SK-N-SH (cell line): ENCODE results near the gene LMOD3. TPM values are rescaled to one million over a fixed set of nuclear protein-coding genes. Genes with fewer than 3 reads are reported as not detected.

Experiments
- CTCF ChIA-PET: fragments of 300-600, 350-600 bp; formaldehyde crosslinking; extraction: SDS; loops from one replicate; lab custom pipeline; 2021; lab: Yijun Ruan, JAX
- POLR2A ChIA-PET: fragments of 350-600 bp; sonication (Branson Sonifier 250); formaldehyde crosslinking; extraction: SDS; loops from one replicate; lab custom pipeline; 2020; ENCODE audit warnings: antibody characterized with exemption, inconsistent platforms; lab: Yijun Ruan, JAX
- DNase-seq: peaks from one replicate; pipeline ENCODE4 v3.0.0; 2012
- H2AFZ ChIP-seq: fragments of 200-600 bp; sonication (generic); 2 replicates; pipeline ENCODE4 v1.8.1; 2016; ENCODE audit warnings: antibody characterized with exemption, mild to moderate bottlenecking, low read depth
- H3F3A ChIP-seq: fragments of 200-600 bp; sonication (generic); replicated peaks from 2 replicates; pipeline ENCODE3; 2016; ENCODE audit warnings: antibody characterized with exemption, mild to moderate bottlenecking; ENCODE audit not compliant: insufficient read depth
- H3K27ac ChIP-seq, 2 experiments: fragments of 200-500 bp in 1 of 2; fragments of 200-600 bp in 1 of 2; sonication (Bioruptor generic) in 1 of 2; sonication (generic), shearing (Covaris generic) in 1 of 2; 2 replicates each; pipeline versions ENCODE4 v1.5.1 to v1.6.1; 2014 to 2016; ENCODE audit warnings: low read depth in 2 of 2, inconsistent platforms in 1 of 2, low read length in 1 of 2, mild to moderate bottlenecking in 1 of 2, mixed read lengths in 1 of 2
- H3K27me3 ChIP-seq: fragments of 200-600 bp; sonication (generic), shearing (Covaris generic); 2 replicates; pipeline ENCODE4 v1.6.1; 2016; ENCODE audit warnings: mixed run types; ENCODE audit not compliant: insufficient read depth
- H3K36me3 ChIP-seq, 2 experiments: fragments of 200-500 bp in 1 of 2; fragments of 200-600 bp in 1 of 2; sonication (Bioruptor generic) in 1 of 2; sonication (generic) in 1 of 2; replicated peaks in 1 of 2; 2 replicates each; pipeline versions ENCODE3 to v1.5.1; 2014 to 2016; ENCODE audit warnings: low read length in 1 of 2, mild to moderate bottlenecking in 1 of 2; ENCODE audit not compliant: insufficient read depth in 2 of 2, control insufficient read depth in 1 of 2
- H3K4me1 ChIP-seq, 2 experiments: fragments of 200-500 bp in 1 of 2; fragments of 200-600 bp in 1 of 2; sonication (Bioruptor generic) in 1 of 2; sonication (generic), shearing (Covaris generic) in 1 of 2; 2 replicates each; pipeline versions ENCODE4 v1.5.1 to v1.6.1; 2014 to 2016; ENCODE audit warnings: low read depth in 1 of 2, low read length in 1 of 2, mixed run types in 1 of 2; ENCODE audit not compliant: insufficient read depth in 2 of 2, control insufficient read depth in 1 of 2
- H3K4me2 ChIP-seq: fragments of 200-600 bp; sonication (generic), shearing (Covaris generic); 2 replicates; pipeline ENCODE4 v1.6.1; 2017; ENCODE audit warnings: mixed run types
- H3K4me3 ChIP-seq, 2 experiments: fragments of 200-500 bp in 1 of 2; fragments of 200-600 bp in 1 of 2; sonication (Bioruptor generic) in 1 of 2; sonication (generic), shearing (Covaris generic) in 1 of 2; 2 replicates each; pipeline versions ENCODE4 v1.5.1 to v1.8.1; 2014 to 2016; ENCODE audit warnings: low read depth in 2 of 2, inconsistent platforms in 1 of 2, low read length in 1 of 2, mild to moderate bottlenecking in 1 of 2, mixed read lengths in 1 of 2, moderate library complexity in 1 of 2
- H3K79me2 ChIP-seq: fragments of 200-600 bp; sonication (generic); 2 replicates; pipeline ENCODE4 v1.8.1; 2017; ENCODE audit warnings: mild to moderate bottlenecking; ENCODE audit not compliant: insufficient read depth
- H3K9ac ChIP-seq: fragments of 200-600 bp; sonication (generic); 2 replicates; pipeline ENCODE4 v1.6.1; 2017; ENCODE audit warnings: mixed run types
- H3K9me2 ChIP-seq: fragments of 200-600 bp; sonication (generic); 2 replicates; pipeline ENCODE4 v1.6.1; 2017; ENCODE audit warnings: mixed run types
- H3K9me3 ChIP-seq: fragments of 200-600 bp; sonication (generic); 2 replicates; pipeline ENCODE4 v1.6.1; 2017; ENCODE audit warnings: mixed run types, mild to moderate bottlenecking, moderate library complexity
- H4K20me1 ChIP-seq: fragments of 200-600 bp; sonication (generic); 2 replicates; pipeline ENCODE4 v1.6.1; 2017; ENCODE audit warnings: mild to moderate bottlenecking, mixed run types; ENCODE audit not compliant: insufficient read depth
- CHD2 ChIP-seq: fragments of 150-350 bp; IDR thresholded peaks from 2 replicates; pipeline ENCODE4 v1.6.1; 2018; ENCODE audit warnings: low read length; ENCODE audit not compliant: partially characterized antibody
- ELF1 ChIP-seq: IDR thresholded peaks from 2 replicates; pipeline ENCODE4 v1.4.0; 2012
- EP300 ChIP-seq, 2 experiments: IDR thresholded peaks; 2 replicates each; pipeline versions ENCODE4 v1.4.0 to v1.6.1; 2012; ENCODE audit warnings: borderline replicate concordance in 1 of 2, low read depth in 1 of 2, low read length in 1 of 2
- GABPA ChIP-seq: IDR thresholded peaks from 2 replicates; pipeline ENCODE4 v1.4.0; 2012; ENCODE audit warnings: low read depth, mild to moderate bottlenecking
- GATA2 ChIP-seq: sonication (generic); formaldehyde crosslinking; IDR thresholded peaks from 2 replicates; pipeline ENCODE4 v1.5.0; 2020; ENCODE audit warnings: mild to moderate bottlenecking, missing genetic modification reagents
- MXI1 ChIP-seq: IDR thresholded peaks from 2 replicates; pipeline ENCODE4 v1.6.1; 2012; ENCODE audit warnings: mild to moderate bottlenecking, low read depth, low read length, improper control_type of control experiment
- NFIC ChIP-seq: IDR thresholded peaks from 2 replicates; pipeline ENCODE4 v1.4.0; 2012; ENCODE audit warnings: borderline replicate concordance
- NRF1 ChIP-seq: IDR thresholded peaks from 2 replicates; pipeline ENCODE4 v1.6.1; 2012; ENCODE audit warnings: low read depth, mild to moderate bottlenecking, low read length
- POLR2AphosphoS5 ChIP-seq: IDR thresholded peaks from 2 replicates; pipeline ENCODE4 v1.6.1; 2012; ENCODE audit warnings: low read depth, low read length
- RAD21 ChIP-seq: IDR thresholded peaks from 2 replicates; pipeline ENCODE4 v1.6.1; 2012; ENCODE audit warnings: mild to moderate bottlenecking, low read length
- RCOR1 ChIP-seq: fragments of 150-350 bp; IDR thresholded peaks from 2 replicates; pipeline ENCODE4 v1.6.1; 2017; ENCODE audit warnings: antibody characterized with exemption, low read length
- RFX5 ChIP-seq: IDR thresholded peaks from 2 replicates; pipeline ENCODE4 v1.6.1; 2012; ENCODE audit warnings: mild to moderate bottlenecking, improper control_type of control experiment, low read length
- SIN3A ChIP-seq: IDR thresholded peaks from 2 replicates; pipeline ENCODE4 v1.6.1; 2012; ENCODE audit warnings: low read depth, mild to moderate bottlenecking, low read length, moderate library complexity, borderline replicate concordance
- TAF1 ChIP-seq: IDR thresholded peaks from 2 replicates; pipeline ENCODE4 v1.6.1; 2012; ENCODE audit warnings: low read depth, mild to moderate bottlenecking, low read length, moderate library complexity, borderline replicate concordance
- TEAD4 ChIP-seq: IDR thresholded peaks from 2 replicates; pipeline ENCODE4 v1.4.0; 2012; ENCODE audit warnings: mild to moderate bottlenecking, borderline replicate concordance; ENCODE audit not compliant: insufficient read depth
- whole genome bisulfite sequencing: methylation state at CpG from one replicate; pipeline ENCODE4 v1.1.6; 2017; ENCODE audit warnings: low lambda C conversion rate; 5-methylcytosine and 5-hydroxymethylcytosine counted together
- polyA plus RNA-seq, 3 experiments: library from polyadenylated mRNA; depleted of rRNA; stranded (reverse); fragments of >200 nt; gene quantifications; 2 replicates each; pipeline ENCODE4 v1.2.3, GENCODE V29; 2012
- TF ChIP-seq, protein P1 (sequence below): IDR thresholded peaks from 2 replicates; pipeline ENCODE4 v1.4.0; 2012; ENCODE audit warnings: low read depth, borderline replicate concordance
- TF ChIP-seq, protein P2 (sequence below): fragments of 200-600 bp; sonication (generic); IDR thresholded peaks from 2 replicates; pipeline ENCODE4 v1.6.1; 2017; ENCODE audit warnings: antibody characterized with exemption, mild to moderate bottlenecking, moderate library complexity

LMOD3 gene
- polyA plus RNA-seq, 1 of the 3 experiments (the other 2 are of a cell fraction) = not detected

DNA sequence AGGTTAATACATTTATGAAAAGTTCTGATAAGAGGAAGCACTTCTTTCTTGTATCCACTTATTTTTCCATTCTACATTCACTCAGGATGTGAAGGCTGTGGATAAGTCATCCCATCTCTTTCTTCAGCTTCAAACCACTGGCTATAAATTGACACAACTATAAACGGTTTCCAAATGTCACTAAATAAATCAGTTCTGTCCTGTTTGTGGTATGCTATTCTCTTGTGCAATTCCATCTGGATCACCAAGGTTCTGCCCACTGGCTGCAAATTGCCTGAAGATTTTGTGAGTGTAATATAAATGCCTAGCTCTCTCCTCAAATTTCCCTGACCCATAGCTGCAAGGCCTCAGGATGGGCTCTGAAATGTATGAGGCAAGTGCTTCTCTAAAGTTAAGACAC is 7.1 kb upstream of the LMOD3 start:
- Histone ChIP-seq H3K9me2 (no peaks in the 10 kb centered on the region), H3K4me3 (no peak overlapping the region), H3K27me3 (no peaks in the 10 kb centered on the region), H3K9me3 (no peaks in the 10 kb centered on the region), H3K36me3 (no peaks in the 10 kb centered on the region), H3K79me2 (no peaks in the 10 kb centered on the region), H3K9ac (no peak overlapping the region), H3K4me1 (no peaks in the 10 kb centered on the region), H2AFZ (no peak overlapping the region), H4K20me1 (no peaks in the 10 kb centered on the region), H3F3A (no peaks in the 10 kb centered on the region), H3K27ac (no peak overlapping the region), H3K4me2 (no peak overlapping the region)
- DNase-seq = no peak
- CTCF ChIA-PET = interaction anchor here (3.7 kb wide), 1 partner anchor 9 kb away, joined by 19 read pairs; no protein-coding TSS in a partner anchor
- 24% methylated on average over 1 of the region's 1 CpG for whole genome bisulfite sequencing
- TF ChIP-seq TEAD4 (no peak), CHD2 (no peak), POLR2AphosphoS5 (no peak), EP300 (IDR thresholded peaks at IDR 0.05; ENCODE audit: borderline replicate concordance in 1 of 2, low read depth in 1 of 2, low read length in 1 of 2) (no peak), SIN3A (no peak), MXI1 (no peak)
- TF ChIP-seq, protein P1, sequence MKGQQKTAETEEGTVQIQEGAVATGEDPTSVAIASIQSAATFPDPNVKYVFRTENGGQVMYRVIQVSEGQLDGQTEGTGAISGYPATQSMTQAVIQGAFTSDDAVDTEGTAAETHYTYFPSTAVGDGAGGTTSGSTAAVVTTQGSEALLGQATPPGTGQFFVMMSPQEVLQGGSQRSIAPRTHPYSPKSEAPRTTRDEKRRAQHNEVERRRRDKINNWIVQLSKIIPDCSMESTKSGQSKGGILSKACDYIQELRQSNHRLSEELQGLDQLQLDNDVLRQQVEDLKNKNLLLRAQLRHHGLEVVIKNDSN = no peak
- TF ChIP-seq, protein P2, sequence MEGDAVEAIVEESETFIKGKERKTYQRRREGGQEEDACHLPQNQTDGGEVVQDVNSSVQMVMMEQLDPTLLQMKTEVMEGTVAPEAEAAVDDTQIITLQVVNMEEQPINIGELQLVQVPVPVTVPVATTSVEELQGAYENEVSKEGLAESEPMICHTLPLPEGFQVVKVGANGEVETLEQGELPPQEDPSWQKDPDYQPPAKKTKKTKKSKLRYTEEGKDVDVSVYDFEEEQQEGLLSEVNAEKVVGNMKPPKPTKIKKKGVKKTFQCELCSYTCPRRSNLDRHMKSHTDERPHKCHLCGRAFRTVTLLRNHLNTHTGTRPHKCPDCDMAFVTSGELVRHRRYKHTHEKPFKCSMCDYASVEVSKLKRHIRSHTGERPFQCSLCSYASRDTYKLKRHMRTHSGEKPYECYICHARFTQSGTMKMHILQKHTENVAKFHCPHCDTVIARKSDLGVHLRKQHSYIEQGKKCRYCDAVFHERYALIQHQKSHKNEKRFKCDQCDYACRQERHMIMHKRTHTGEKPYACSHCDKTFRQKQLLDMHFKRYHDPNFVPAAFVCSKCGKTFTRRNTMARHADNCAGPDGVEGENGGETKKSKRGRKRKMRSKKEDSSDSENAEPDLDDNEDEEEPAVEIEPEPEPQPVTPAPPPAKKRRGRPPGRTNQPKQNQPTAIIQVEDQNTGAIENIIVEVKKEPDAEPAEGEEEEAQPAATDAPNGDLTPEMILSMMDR = no peak
- POLR2A ChIA-PET = no interaction called here

DNA sequence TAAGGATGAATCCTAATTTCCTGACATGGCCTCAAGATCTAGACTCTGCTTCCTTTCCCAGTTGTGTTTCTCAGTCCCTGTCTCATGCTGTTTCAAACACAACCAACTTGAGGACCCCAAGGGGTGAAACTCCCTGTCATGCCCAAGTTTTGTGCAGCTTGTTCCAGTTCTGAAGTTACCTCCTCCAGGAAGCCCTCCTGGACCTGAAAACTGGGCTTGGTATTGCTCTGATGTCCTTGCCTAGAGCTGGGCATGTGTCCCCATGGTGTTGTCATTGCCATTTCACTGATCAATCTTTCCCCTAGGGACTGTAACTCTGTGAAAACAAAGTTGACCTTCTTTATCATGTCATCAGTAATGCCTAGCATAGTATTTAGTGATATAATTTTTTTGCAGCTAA is 6.1 kb upstream of the LMOD3 start:
- no peaks in the 10 kb centered on the region for H3K36me3 ChIP-seq
- no peaks in the 10 kb centered on the region for H3K27me3 ChIP-seq
- ChIA-PET CTCF (interaction anchor here (0.8 to 1.1 kb wide), 2 partner anchors 11 to 33 kb away, joined by 3 read pairs; no protein-coding TSS in a partner anchor), POLR2A (no interaction called here)
- DNase-seq = no peak
- H3K9me3 ChIP-seq = no peaks in the 10 kb centered on the region
- H3K9ac ChIP-seq = no peak overlapping the region
- no peak overlapping the region for H2AFZ ChIP-seq
- no peak overlapping the region for H3K4me2 ChIP-seq
- H3F3A ChIP-seq = no peaks in the 10 kb centered on the region
- H3K27ac ChIP-seq = no peak overlapping the region
- no peaks in the 10 kb centered on the region for H4K20me1 ChIP-seq
- no peaks in the 10 kb centered on the region for H3K79me2 ChIP-seq
- no peaks in the 10 kb centered on the region for H3K9me2 ChIP-seq
- no peak overlapping the region for H3K4me3 ChIP-seq
- TF ChIP-seq NRF1 (no peak), CHD2 (no peak), RFX5 (no peak), GATA2 (CRISPR knock-in tag) (no peak), RAD21 (no peak), ELF1 (no peak), RCOR1 (no peak), GABPA (no peak), NFIC (no peak), TAF1 (no peak), POLR2AphosphoS5 (no peak)
- TF ChIP-seq, all 33 proteins: peak for 0
- no peaks in the 10 kb centered on the region for H3K4me1 ChIP-seq
